HepG2 (cell line): ENCODE measurements around the gene NR2F1-AS1. TPM values are rescaled to one million over a fixed set of nuclear protein-coding genes. Genes with fewer than 3 reads are reported as not detected.

Source experiments
- ATAC-seq: fragments of 200-7000 bp; cut with Tn5 transposase; 3 replicates; pipeline ENCODE4 v1.9.1; 2020; ENCODE audit warnings: mild to moderate bottlenecking, moderate library complexity
- BruUV-seq: library from RNA; stranded (reverse); fragments of 400-500 nt; replicated peaks from 2 replicates; lab custom pipeline; 2021; lab: Mats Ljungman, UMichigan
- CTCF ChIA-PET: fragments of 300-600 bp; formaldehyde crosslinking; extraction: SDS; loops from one replicate; lab custom pipeline; 2021; ENCODE audit warnings: low total read pairs, inconsistent platforms, low intra/inter-chr PET ratio; lab: Yijun Ruan, JAX
- POLR2A ChIA-PET: fragments of 350-600 bp; sonication (Branson Sonifier 250); formaldehyde crosslinking; loops from one replicate; lab custom pipeline; 2020; ENCODE audit warnings: antibody characterized with exemption, inconsistent platforms; lab: Yijun Ruan, JAX
- DNase-seq: peaks from one replicate; pipeline ENCODE4 v3.0.0-alpha.2; 2015; ENCODE audit warnings: low spot score
- FAIRE-seq: peaks from 3 replicates; lab custom pipeline; 2011; peaks lifted over from hg19 to GRCh38; lab: Jason Lieb, UNC
- H2AFZ ChIP-seq: one replicate; pipeline ENCODE4 v1.6.1; 2011; ENCODE audit warnings: low read length, inconsistent platforms
- H3K27ac ChIP-seq: fragments of 300-600 bp; 3 replicates; pipeline ENCODE4 v1.8.0; 2011; ENCODE audit warnings: mixed run types, mild to moderate bottlenecking, mixed read lengths, low read length, inconsistent platforms; ENCODE audit not compliant: insufficient read depth; ENCODE audit errors: extremely low read length
- H3K27me3 ChIP-seq, 2 experiments: fragments of 200-600 bp in 1 of 2; 2 replicates in 1 of 2; 3 replicates in 1 of 2; pipeline versions ENCODE4 v1.6.0 to v1.8.0; 2011; ENCODE audit warnings: low read length in 2 of 2, mild to moderate bottlenecking in 2 of 2, moderate library complexity in 2 of 2, inconsistent platforms in 1 of 2; ENCODE audit not compliant: insufficient read depth in 2 of 2, control insufficient read depth in 1 of 2
- H3K36me3 ChIP-seq, 2 experiments: fragments of 200-600 bp in 1 of 2; replicated peaks in 1 of 2; 2 replicates in 1 of 2; 3 replicates in 1 of 2; pipeline versions ENCODE4 v1.5.1 to v1.8.0; 2011; ENCODE audit warnings: low read length in 2 of 2, inconsistent platforms in 1 of 2; ENCODE audit not compliant: insufficient read depth in 2 of 2, control insufficient read depth in 1 of 2
- H3K4me1 ChIP-seq: 2 replicates; pipeline ENCODE4 v1.5.1; 2012; ENCODE audit warnings: low read length, inconsistent platforms; ENCODE audit not compliant: insufficient read depth
- H3K4me2 ChIP-seq: 2 replicates; pipeline ENCODE4 v1.6.0; 2011; ENCODE audit warnings: low read depth, low read length, inconsistent platforms
- H3K4me3 ChIP-seq, 3 experiments: fragments of 200-600 bp in 1 of 3; sonication (generic), shearing (Covaris generic) in 1 of 3; replicated peaks in 1 of 3; 2 replicates each; pipeline ENCODE4 v1.5.1; 2011 to 2016; ENCODE audit warnings: low read length in 3 of 3, inconsistent platforms in 2 of 3, low read depth in 2 of 3, mild to moderate bottlenecking in 2 of 3, control low read depth in 1 of 3, mixed read lengths in 1 of 3; ENCODE audit not compliant: insufficient read depth in 1 of 3
- H3K79me2 ChIP-seq: one replicate; pipeline ENCODE4 v1.6.1; 2011; ENCODE audit warnings: low read length, inconsistent platforms; ENCODE audit not compliant: insufficient read depth
- H3K9ac ChIP-seq: 2 replicates; pipeline ENCODE4 v1.6.0; 2011; ENCODE audit warnings: mild to moderate bottlenecking, low read depth, low read length, inconsistent platforms; ENCODE audit not compliant: insufficient read depth
- H3K9me3 ChIP-seq: 2 replicates; pipeline ENCODE4 v1.5.1; 2012; ENCODE audit warnings: mild to moderate bottlenecking, low read length
- H4K20me1 ChIP-seq: 2 replicates; pipeline ENCODE4 v1.6.0; 2011; ENCODE audit warnings: inconsistent platforms, mild to moderate bottlenecking, low read length, moderate library complexity; ENCODE audit not compliant: insufficient read depth
- ATF7 ChIP-seq, 2 experiments: fragments of 450-650 bp in 1 of 2; sonication (generic) in 1 of 2; formaldehyde crosslinking in 1 of 2; IDR thresholded peaks; 2 replicates each; pipeline versions ENCODE4 v1.4.0 to v1.6.1; 2016 to 2020; ENCODE audit warnings: antibody characterized with exemption in 1 of 2, mild to moderate bottlenecking in 1 of 2, missing genetic modification reagents in 1 of 2
- CREB1 ChIP-seq, 2 experiments: fragments of 450-650 bp in 1 of 2; IDR thresholded peaks; 2 replicates each; pipeline ENCODE4 v1.6.1; 2016 to 2017; ENCODE audit warnings: control low read depth in 1 of 2, mild to moderate bottlenecking in 1 of 2, missing compliant biosample characterization in 1 of 2, missing genetic modification characterization in 1 of 2
- FOXK2 ChIP-seq: fragments of 450-650 bp; IDR thresholded peaks from 2 replicates; pipeline ENCODE4 v1.6.1; 2016
- GATA4 ChIP-seq: sonication (generic); IDR thresholded peaks from 2 replicates; pipeline ENCODE4 v1.6.1; 2016; ENCODE audit warnings: antibody characterized with exemption, low read depth, borderline replicate concordance
- PBX3 ChIP-seq: sonication (generic); formaldehyde crosslinking; IDR thresholded peaks from 2 replicates; pipeline ENCODE4 v1.8.1; 2023; ENCODE audit warnings: missing genetic modification reagents, inconsistent platforms, borderline replicate concordance
- RAD21 ChIP-seq: fragments of 450-650 bp; formaldehyde crosslinking; IDR thresholded peaks from 2 replicates; pipeline ENCODE4 v1.5.0; 2020; ENCODE audit warnings: mild to moderate bottlenecking
- RXRB ChIP-seq: IDR thresholded peaks from 2 replicates; pipeline ENCODE4 v1.6.1; 2016; ENCODE audit warnings: borderline replicate concordance, missing genetic modification reagents, missing compliant biosample characterization
- SRSF4 ChIP-seq: fragments of 200-400 bp; formaldehyde crosslinking; IDR thresholded peaks from one replicate; pipeline ENCODE4 v1.6.1; 2018; ENCODE audit warnings: mild to moderate bottlenecking, low read depth, low read length, moderate library complexity; ENCODE audit not compliant: poor library complexity, severe bottlenecking
- ZNF550 ChIP-seq: sonication (generic); formaldehyde crosslinking; IDR thresholded peaks from 2 replicates; pipeline ENCODE4 v1.4.0; 2020; ENCODE audit warnings: mild to moderate bottlenecking, missing genetic modification reagents, borderline replicate concordance
- WGBS: methylation state at CpG from one replicate; pipeline ENCODE4 v1.1.6; 2017; ENCODE audit warnings: low lambda C conversion rate; 5-methylcytosine and 5-hydroxymethylcytosine counted together
- in situ Hi-C: cut with HindIII; loops from 2 replicates; pipeline ENCODE4 v1.10.0; 2017; ENCODE audit warnings: low pct_unique_long_range_greater_than_20kb; ENCODE audit not compliant: extremely low pct_ligation_motif_present
- intact Hi-C: fragments of 100-400 bp; cut with micrococcal nuclease; formaldehyde crosslinking; loops from one replicate; pipeline ENCODE4 v1.10.0; 2022; ENCODE audit not compliant: unreplicated experiment
- polyA plus RNA-seq, 8 experiments: library from polyadenylated mRNA; depleted of rRNA in 3 of 8; stranded (reverse) in 7 of 8; unstranded in 1 of 8; fragments of >200 nt; fragmentation: Illumina TruSeq in 4 of 8; extraction: Trizol in 4 of 8; gene quantifications; 2 replicates each; pipeline versions ENCODE4 v1.2.1 to v1.2.3, GENCODE V29; 2011 to 2016; ENCODE audit warnings: low read depth in 4 of 8, missing spikeins in 1 of 8, mixed read lengths in 1 of 8; ENCODE audit not compliant: insufficient read depth in 1 of 8
- total RNA-seq, 5 experiments: library from RNA; depleted of rRNA; stranded (reverse); fragments of >200 nt; fragmentation: Illumina TruSeq; extraction: Trizol; gene quantifications; 2 replicates each; pipeline ENCODE4 v1.2.3, GENCODE V29; 2016; ENCODE audit warnings: low read depth in 1 of 5

Gene NR2F1-AS1
- total and polyA plus RNA-seq, 2 of the 13 experiments (the other 11 are each of a cell fraction or from before 2014, with no cell fraction given), result 2.8 TPM

- no peak for DNase-seq
- CTCF ChIA-PET, result no interaction called here
- H4K20me1 ChIP-seq, result no peaks in the 10 kb centered on the region
- H2AFZ ChIP-seq, result no peak overlapping the region
- no peak for FAIRE-seq
- H3K4me3 ChIP-seq, result no peak overlapping the region
- intact Hi-C loops, result no loop called here
- no peak overlapping the region for H3K27ac ChIP-seq
- peaks cover 31% of the 10 kb centered on the region for H3K4me1 ChIP-seq
- POLR2A ChIA-PET, result no interaction called here
- no peak overlapping the region for H3K4me2 ChIP-seq
- no peaks in the 10 kb centered on the region for H3K79me2 ChIP-seq
- WGBS, result 57% methylated on average over 3 of the region's 3 CpGs
- H3K9ac ChIP-seq, result no peak overlapping the region
- no peaks in the 10 kb centered on the region for H3K9me3 ChIP-seq
- ATAC-seq, result no peak
- H3K27me3 ChIP-seq, result peaks cover 2 to 45% of the 10 kb centered on the region in 2 experiments; a peak in 4 of 5 replicates
- in situ Hi-C loops, result no loop called here
- no TSS peak for BruUV-seq
- H3K36me3 ChIP-seq, result no peaks in the 10 kb centered on the region
- TF ChIP-seq GATA4 (no peak), ZNF550 (CRISPR knock-in tag) (no peak), CREB1 (IDR thresholded peaks at IDR 0.05) (peak; percentile 82), CREB1 (CRISPR knock-in tag; IDR thresholded peaks at IDR 0.05) (no peak), RAD21 (CRISPR knock-in tag) (no peak), ATF7 (IDR thresholded peaks at IDR 0.05) (peak; percentile 46), ATF7 (CRISPR knock-in tag; IDR thresholded peaks at IDR 0.05) (no peak), PBX3 (CRISPR knock-in tag) (no peak), SRSF4 (no peak), FOXK2 (no peak), RXRB (CRISPR knock-in tag) (no peak)
These were observed 20.2 kb upstream of the NR2F1-AS1 start for GRCh38 chr5:93601071-93601801.
